GM12865 (cell line): ENCODE data around the gene CEACAM1.

Experiments
- DNase-seq: peaks from one replicate; pipeline ENCODE4 v3.0.0; 2010; ENCODE audit warnings: low read depth
- H3K4me3 ChIP-seq: 2 replicates; pipeline ENCODE4 v1.5.1; 2011; ENCODE audit warnings: mild to moderate bottlenecking, low read depth, low read length, control low read depth
- CTCF ChIP-seq: IDR thresholded peaks from 2 replicates; pipeline ENCODE4 v1.5.1; 2011; ENCODE audit warnings: low read length, control low read depth, low read depth, inconsistent platforms; ENCODE audit not compliant: insufficient read depth; ENCODE audit errors: missing control alignments

CEACAM1 gene

DNA sequence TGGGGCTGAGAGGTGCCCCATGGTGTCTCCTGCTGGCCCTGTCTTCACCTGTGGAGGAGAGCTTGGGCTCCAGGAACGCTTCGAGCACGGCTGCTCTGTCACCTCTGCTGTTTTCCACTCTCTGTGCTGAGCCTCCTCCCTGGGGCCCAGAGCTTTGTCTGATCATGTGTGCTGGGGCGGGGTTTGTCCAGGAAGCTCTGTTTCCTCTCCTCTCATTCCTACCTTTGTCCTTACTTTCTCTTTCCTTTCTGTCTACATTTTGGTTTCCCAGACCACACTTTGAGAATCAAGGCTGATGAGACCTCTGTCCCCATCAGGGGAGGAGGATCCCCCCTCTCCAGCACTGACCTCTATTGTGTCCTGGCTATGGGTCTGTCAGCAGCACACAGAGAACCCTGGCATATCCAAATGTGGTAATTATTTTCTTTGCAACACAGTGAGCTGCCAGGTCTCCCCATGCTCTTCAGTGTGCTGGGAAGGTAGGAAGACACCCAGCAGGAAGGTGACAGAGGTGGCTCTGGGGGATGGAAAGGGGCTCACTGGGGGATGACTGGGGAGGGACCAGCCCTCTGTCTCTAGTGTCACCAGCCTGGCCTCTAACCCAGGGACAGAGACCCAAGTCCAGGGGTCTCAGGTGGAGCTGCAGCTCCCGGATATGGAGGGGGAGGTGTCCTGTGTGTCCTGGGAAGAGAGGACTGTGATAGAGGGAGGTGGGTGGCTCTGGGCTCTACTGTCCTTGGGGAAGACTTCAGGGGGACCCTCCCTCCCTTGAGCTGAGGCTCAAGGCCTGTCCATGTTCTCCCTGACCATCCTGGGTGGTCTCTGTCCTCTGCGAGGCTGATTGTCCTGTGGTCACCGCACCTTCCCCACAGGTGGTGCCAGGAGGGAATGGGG lies at the start of gene CEACAM1:
Gene CEACAM1 (minus strand): TSS at position 128 of the 894 bp plus-strand sequence. CDS start 107 bp downstream, at position 21.
- no peak for TF ChIP-seq CTCF
- DNase-seq = peak; percentile 64
- peak within 1 kb of the TSS; percentile 41 for H3K4me3 ChIP-seq

DNA sequence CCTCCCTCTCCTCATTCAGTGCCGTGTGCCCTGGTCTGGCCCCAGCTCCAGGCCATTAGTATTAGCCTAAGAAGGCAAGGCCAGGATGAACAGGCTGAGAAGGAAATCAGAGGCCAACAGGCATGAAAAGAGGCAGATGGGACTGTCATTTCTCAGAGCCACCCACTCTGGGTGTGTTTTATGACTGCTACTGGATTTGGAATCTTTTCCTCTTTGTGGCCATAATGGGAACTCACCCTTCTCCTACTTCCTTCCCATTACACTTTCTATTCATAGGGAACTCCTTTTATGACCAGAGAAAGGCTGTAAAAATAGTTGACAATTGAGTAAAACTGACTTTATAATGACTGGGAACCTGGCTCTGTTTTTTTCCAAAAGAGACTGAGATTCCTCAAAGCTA lies 48.7 kb upstream of the CEACAM1 start:
- H3K4me3 ChIP-seq = no peak overlapping the region
- DNase-seq = no peak
- TF ChIP-seq CTCF = no peak

DNA sequence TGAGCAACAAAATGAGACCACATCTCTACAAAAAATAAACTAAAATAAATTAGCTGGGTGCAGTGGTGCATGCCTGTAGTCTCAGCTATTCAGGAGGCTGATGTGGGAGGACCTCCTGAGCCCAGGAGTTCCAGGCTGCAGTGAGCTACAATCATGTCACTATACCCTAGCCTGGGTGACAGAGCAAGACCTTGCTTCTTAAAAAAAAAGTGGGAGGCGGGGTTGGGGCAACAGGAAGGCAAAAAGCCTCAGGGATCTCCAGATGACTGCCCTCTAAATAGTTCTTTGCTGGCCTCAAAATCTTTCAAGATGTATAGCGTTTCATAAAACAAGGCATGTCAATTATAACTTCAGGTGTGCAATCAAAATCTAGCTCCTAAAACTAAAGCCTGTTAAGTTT lies 48.0 kb upstream of the CEACAM1 start:
- TF ChIP-seq CTCF = no peak
- no peak for DNase-seq
- H3K4me3 ChIP-seq = no peak overlapping the region

DNA sequence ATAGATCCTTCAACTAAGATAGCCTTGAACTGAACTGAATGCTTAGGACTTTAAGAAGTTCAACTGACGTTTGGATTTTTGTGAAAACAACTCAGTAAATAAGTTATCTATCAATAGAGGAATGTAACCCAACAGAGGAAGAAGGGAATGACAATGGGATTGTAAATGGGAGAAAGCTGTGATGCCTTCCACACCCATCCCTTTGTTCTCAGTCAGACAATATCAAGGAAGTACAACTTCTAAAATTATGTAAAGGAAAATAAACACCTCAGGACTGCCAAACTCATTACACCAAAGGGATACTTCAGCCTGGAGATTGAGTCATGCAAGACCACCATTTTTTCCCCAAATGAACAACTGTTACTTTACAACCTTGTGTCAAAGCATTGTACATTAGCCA lies 45.4 kb upstream of the CEACAM1 start:
- no peak for DNase-seq
- no peak overlapping the region for H3K4me3 ChIP-seq
- no peak for TF ChIP-seq CTCF

- H3K4me3 ChIP-seq = no peak overlapping the region
- no peak for DNase-seq
- no peak for TF ChIP-seq CTCF
These were observed 42.8 kb upstream of the CEACAM1 start for GRCh38 chr19:42571116-42571515.

- H3K4me3 ChIP-seq = no peak overlapping the region
- TF ChIP-seq CTCF = no peak
- no peak for DNase-seq
These were observed 40.9 kb upstream of the CEACAM1 start for GRCh38 chr19:42569193-42569592.
